IPS-20b (cell line): ENCODE results near the gene TMEM269.
A peak's percentile ranks its signal among the peaks of the same experiment; 100 is the strongest.

ENCODE experiments used
- H3K27ac ChIP-seq: one replicate; pipeline ENCODE4 v1.5.1; 2013; ENCODE audit warnings: low read length
- H3K27me3 ChIP-seq: 2 replicates; pipeline ENCODE4 v1.6.1; 2013; ENCODE audit warnings: mild to moderate bottlenecking, low read length, inconsistent platforms; ENCODE audit not compliant: insufficient read depth
- H3K36me3 ChIP-seq: 2 replicates; pipeline ENCODE4 v1.6.1; 2013; ENCODE audit warnings: low read depth, mild to moderate bottlenecking, inconsistent platforms, low read length, moderate library complexity; ENCODE audit not compliant: insufficient read depth
- H3K4me1 ChIP-seq: 2 replicates; pipeline ENCODE4 v1.6.1; 2013; ENCODE audit warnings: mild to moderate bottlenecking, control low read depth, inconsistent platforms, low read length, moderate library complexity; ENCODE audit not compliant: insufficient read depth
- H3K4me3 ChIP-seq: 2 replicates; pipeline ENCODE4 v1.5.1; 2013; ENCODE audit warnings: mild to moderate bottlenecking, low read length, inconsistent platforms
- H3K9ac ChIP-seq: 2 replicates; pipeline ENCODE4 v1.6.1; 2013; ENCODE audit warnings: low read depth, mild to moderate bottlenecking, inconsistent platforms, low read length, moderate library complexity
- H3K9me3 ChIP-seq: 2 replicates; pipeline ENCODE4 v1.6.1; 2013; ENCODE audit warnings: mild to moderate bottlenecking, low read depth, low read length, inconsistent platforms; ENCODE audit not compliant: insufficient read depth

The TMEM269 gene

DNA sequence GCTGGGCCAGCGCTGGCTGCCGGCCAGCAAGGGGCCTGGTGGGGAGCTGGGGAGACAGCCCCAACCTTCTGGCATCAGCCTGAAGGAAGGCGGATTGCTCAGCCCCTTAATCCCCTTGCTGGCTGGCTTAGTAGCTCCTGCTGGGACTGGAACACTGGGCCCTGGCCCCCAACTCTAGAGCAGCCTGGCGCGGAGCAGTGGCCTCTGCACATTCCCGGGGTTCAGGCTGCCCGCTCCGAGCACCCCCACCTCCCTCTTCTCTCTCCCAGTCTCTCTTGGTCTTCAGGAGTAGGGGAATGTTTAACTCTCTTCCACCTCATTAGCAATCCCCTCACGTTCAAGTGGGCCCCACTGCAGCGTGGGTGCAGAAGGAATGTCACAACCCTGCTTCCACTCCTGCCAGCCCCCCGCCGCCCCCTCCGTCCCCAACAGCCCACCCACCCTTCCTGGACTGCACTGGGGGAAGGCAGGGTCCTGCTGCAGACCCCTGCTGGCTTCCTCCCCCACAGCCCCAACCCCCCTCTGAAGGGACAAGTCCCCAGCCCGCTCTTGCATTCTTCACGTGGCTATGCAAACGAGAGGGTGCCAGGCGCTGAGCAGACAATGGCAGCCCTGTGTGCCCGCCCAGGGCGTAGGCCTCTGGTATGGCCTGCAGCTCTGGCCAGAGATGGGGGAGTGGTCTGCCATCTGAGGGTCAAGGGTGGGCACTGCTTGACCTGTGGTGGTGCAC lies 43.8 kb upstream of the TMEM269 start:
- Histone ChIP-seq H3K36me3 (peaks cover 9% of the 10 kb centered on the region), H3K9me3 (no peaks in the 10 kb centered on the region), H3K27ac (no peak overlapping the region), H3K4me1 (peaks cover 17% of the 10 kb centered on the region; the same call in 1 of the 2 replicates), H3K4me3 (peak overlapping the region; percentile 65; the same call in 1 of the 2 replicates), H3K27me3 (no peaks in the 10 kb centered on the region), H3K9ac (peak overlapping the region; percentile 49; the same call in 1 of the 2 replicates)

GRCh38 chr1:42741706-42742105 lies 43.1 kb upstream of the TMEM269 start:
- H3K9me3 ChIP-seq = no peaks in the 10 kb centered on the region
- H3K36me3 ChIP-seq = peaks cover 16% of the 10 kb centered on the region
- no peak overlapping the region for H3K9ac ChIP-seq
- H3K4me3 ChIP-seq = no peak overlapping the region
- peaks cover 17% of the 10 kb centered on the region; the same call in 1 of the 2 replicates for H3K4me1 ChIP-seq
- no peaks in the 10 kb centered on the region for H3K27me3 ChIP-seq
- no peak overlapping the region for H3K27ac ChIP-seq

- Histone ChIP-seq H3K27me3 (no peaks in the 10 kb centered on the region), H3K4me3 (no peak overlapping the region), H3K4me1 (peaks cover 17% of the 10 kb centered on the region; the same call in 1 of the 2 replicates), H3K36me3 (peaks cover 20% of the 10 kb centered on the region), H3K9me3 (no peaks in the 10 kb centered on the region), H3K27ac (no peak overlapping the region), H3K9ac (no peak overlapping the region)
Observed at GRCh38 chr1:42742141-42742540, 42.6 kb upstream of the TMEM269 start.

- H3K27ac ChIP-seq = no peak overlapping the region
- peaks cover 17% of the 10 kb centered on the region; the same call in 1 of the 2 replicates for H3K4me1 ChIP-seq
- no peak overlapping the region for H3K4me3 ChIP-seq
- peaks cover 26% of the 10 kb centered on the region for H3K36me3 ChIP-seq
- no peaks in the 10 kb centered on the region for H3K9me3 ChIP-seq
- no peaks in the 10 kb centered on the region for H3K27me3 ChIP-seq
- no peak overlapping the region for H3K9ac ChIP-seq
Observed at GRCh38 chr1:42742617-42743316, 42.0 kb upstream of the TMEM269 start.

DNA sequence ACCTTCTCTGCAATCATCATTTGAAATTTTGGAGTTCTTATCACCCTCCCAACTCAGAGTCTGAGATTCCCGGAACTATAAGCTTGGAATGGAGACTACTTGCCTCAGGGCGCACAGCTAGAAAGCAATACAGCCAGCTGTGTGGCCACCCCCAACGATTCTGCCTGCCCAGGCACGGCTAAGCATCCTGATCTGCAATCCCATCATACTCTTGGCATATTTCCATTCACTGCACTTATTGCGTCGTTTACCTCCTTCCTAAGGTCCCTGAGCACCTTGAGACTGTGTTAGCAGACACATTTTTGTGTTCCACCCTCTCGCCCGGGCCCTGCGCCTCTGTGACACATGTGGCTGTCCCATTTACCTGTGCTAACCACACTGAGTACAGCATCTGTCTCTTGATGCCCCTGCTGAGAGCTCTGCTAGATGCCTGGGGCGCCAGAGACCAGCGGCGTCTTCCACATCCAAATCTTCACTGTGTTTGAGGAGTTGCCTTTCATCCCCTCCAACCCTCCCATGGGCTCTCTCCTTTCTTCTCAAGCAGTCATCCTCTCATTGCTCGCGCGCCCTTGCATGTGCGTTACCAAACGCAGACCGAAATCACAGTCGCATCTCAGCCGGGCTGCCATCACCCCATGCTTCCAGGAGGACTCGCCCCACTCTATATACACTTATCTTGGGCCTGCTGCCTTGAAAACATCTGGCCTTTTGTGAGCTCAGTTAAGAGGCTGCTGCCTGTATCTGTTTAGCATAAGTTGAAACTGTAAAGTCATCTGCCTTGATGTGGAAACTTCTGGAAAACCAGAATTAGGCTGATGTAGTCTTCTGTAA lies 41.3 kb upstream of the TMEM269 start:
- H3K27ac ChIP-seq = no peak overlapping the region

DNA sequence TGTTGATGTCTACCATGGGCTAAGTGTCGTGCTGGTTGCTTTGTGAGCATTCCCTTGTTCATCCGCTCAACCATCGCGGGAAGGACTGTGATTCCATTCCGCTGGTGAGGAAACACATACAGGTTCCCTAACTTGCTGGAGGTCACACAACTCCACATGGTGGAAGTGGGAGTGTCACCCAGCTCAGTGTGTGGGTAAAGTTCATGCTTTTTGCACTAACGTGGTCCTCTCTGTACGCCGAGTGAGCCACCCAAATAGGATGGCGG lies 40.7 kb upstream of the TMEM269 start:
- H3K4me3 ChIP-seq = no peak overlapping the region
- no peak overlapping the region for H3K27ac ChIP-seq
- no peaks in the 10 kb centered on the region for H3K27me3 ChIP-seq
- H3K36me3 ChIP-seq = peaks cover 39% of the 10 kb centered on the region
- no peak overlapping the region for H3K9ac ChIP-seq
- H3K4me1 ChIP-seq = peaks cover 17% of the 10 kb centered on the region; the same call in 1 of the 2 replicates
- no peaks in the 10 kb centered on the region for H3K9me3 ChIP-seq

More for the DNA sequence above, 41.3 kb upstream of the TMEM269 start:
- Histone ChIP-seq H3K36me3 (peaks cover 33% of the 10 kb centered on the region), H3K4me3 (no peak overlapping the region), H3K27me3 (no peaks in the 10 kb centered on the region), H3K9me3 (no peaks in the 10 kb centered on the region), H3K9ac (no peak overlapping the region), H3K4me1 (peaks cover 17% of the 10 kb centered on the region; the same call in 1 of the 2 replicates)

DNA sequence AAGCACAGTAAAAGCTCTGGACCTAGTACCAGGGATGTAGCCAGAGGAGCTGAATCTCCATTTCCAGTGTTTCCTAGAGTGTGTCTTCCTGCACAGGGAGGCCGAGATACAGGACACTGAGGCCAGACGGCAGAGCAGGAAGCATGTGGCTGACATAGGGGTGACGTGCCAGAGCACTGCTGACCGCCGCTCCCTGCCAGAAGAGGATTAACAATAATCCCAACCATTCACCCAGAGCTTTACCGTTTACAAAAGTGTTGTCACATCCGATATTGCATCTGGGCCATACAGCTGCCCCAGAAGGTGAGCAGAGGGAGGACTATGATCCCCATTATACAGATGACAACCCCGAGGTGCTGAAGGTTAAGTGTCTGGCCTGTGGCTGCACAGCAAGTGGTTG lies 38.9 kb upstream of the TMEM269 start:
- Histone ChIP-seq H3K9ac (no peak overlapping the region), H3K27ac (no peak overlapping the region), H3K9me3 (no peaks in the 10 kb centered on the region), H3K4me1 (peaks cover 4% of the 10 kb centered on the region; the same call in 1 of the 2 replicates), H3K27me3 (no peaks in the 10 kb centered on the region), H3K4me3 (no peak overlapping the region), H3K36me3 (peaks cover 52% of the 10 kb centered on the region)

DNA sequence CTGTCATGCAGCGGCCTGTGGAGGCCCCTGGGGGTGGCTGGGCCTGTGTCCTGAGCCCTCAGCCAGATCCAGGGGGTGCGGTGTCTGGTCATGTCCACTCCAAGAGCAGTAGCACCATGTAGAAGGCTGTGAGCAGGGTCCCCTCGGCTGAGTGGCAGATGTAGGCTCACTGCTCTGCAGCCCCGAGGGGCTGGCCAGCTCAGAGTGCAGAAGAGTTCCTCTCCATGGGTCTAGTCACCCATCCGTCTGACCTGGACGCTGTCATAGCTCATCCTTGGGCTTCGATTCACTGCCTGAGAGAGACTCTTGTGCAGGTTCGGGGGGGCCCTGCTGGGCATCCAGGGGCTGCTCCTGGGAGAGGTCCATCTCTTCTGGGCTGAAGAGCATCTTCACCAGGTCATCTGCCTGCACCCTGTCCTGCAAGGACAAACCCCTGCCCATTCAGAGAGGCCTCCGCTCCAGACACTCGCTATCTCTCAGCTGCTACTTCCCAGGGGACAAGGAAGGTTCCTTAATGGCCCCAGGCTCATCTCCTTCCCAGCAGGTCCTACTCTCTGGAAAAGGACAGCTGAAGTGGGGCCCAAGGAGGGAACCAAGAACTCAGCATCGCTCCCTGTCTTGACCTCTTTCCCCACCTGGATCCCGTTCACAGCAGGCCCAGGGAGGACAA lies 38.2 kb upstream of the TMEM269 start:
- Histone ChIP-seq H3K27me3 (no peaks in the 10 kb centered on the region), H3K27ac (no peak overlapping the region), H3K9ac (no peak overlapping the region), H3K4me3 (no peak overlapping the region), H3K36me3 (peaks cover 53% of the 10 kb centered on the region), H3K9me3 (no peaks in the 10 kb centered on the region), H3K4me1 (peaks cover under 1% of the 10 kb centered on the region; the same call in 1 of the 2 replicates)

GRCh38 chr1:42747125-42747524 lies 37.7 kb upstream of the TMEM269 start:
- Histone ChIP-seq H3K4me1 (no peaks in the 10 kb centered on the region), H3K4me3 (no peak overlapping the region), H3K9ac (no peak overlapping the region), H3K27me3 (no peaks in the 10 kb centered on the region), H3K27ac (no peak overlapping the region), H3K36me3 (peaks cover 59% of the 10 kb centered on the region), H3K9me3 (no peaks in the 10 kb centered on the region)

GRCh38 chr1:42748021-42748420 lies 36.8 kb upstream of the TMEM269 start:
- Histone ChIP-seq H3K27me3 (no peaks in the 10 kb centered on the region), H3K4me3 (no peak overlapping the region), H3K36me3 (peaks cover 67% of the 10 kb centered on the region), H3K9me3 (no peaks in the 10 kb centered on the region), H3K4me1 (no peaks in the 10 kb centered on the region), H3K9ac (no peak overlapping the region), H3K27ac (no peak overlapping the region)
